Activated T-helper 9 cell treated with anti-CD3 and anti-CD28 coated beads, Interleukin-2, amount 50 U/mL, for 16 hours (primary cell): ENCODE data around the gene MYOM3.

ENCODE experiments used
- DNase-seq: peaks from one replicate; pipeline ENCODE4 v3.0.0-alpha.2; 2020; ENCODE audit warnings: low read depth

Gene MYOM3

GRCh38 chr1:24138476-24139221, 26.7 kb upstream of the MYOM3 start:
- no peak for DNase-seq

DNA sequence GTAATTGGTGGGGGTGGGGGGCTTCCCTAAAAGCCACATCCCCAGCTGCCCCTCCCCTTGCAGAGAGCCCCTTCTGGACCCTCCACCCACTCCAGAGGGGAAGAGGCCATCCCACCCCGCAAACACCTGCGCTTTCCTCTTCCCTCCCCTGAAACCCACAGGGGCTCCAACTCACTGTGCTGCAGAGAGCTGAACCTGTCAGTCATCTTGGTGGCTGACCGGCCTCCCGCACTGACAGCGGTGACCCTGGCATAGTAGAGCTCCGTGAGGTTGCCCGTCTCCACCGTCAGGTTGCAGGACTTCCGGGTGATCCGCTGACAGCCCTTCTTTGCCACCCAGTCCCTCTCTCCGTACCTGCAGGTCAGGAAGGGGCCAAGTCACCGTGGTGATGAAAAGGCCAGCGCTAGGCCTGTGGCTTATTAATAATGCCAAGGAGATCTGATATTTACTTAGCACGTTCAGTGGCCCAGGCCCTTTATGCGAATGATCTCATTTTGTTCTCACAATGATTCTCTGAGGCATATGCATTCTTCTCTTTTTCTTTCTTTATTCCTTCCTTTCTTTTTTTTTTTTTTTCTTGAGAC, 25.1 kb upstream of the MYOM3 start:
- no peak for DNase-seq

DNA sequence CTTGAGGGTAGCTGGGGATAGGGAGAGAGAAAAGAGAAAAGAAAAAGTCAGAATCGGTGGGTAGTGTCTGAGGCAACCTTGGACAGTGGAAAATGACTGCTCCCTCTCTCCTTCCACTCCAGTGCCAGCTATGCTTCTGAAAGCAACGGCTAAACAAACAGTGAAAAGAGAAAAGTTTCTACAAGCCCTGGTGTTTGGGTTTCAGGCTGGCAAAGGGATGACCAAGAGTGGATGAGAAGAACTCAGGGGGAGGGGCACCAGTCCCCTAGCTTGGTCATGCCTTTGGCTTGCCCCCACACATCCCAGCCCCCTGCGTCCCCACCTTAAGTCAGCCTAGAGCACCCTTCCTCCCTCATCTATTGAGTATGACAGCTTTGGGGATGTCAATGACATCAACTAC, 22.4 kb upstream of the MYOM3 start:
- DNase-seq = no peak

- no peak for DNase-seq
Observed at GRCh38 chr1:24133819-24134218, 21.9 kb upstream of the MYOM3 start.

GRCh38 chr1:24130385-24130784, 18.4 kb upstream of the MYOM3 start:
- DNase-seq = no peak

GRCh38 chr1:24127801-24128363, 15.9 kb upstream of the MYOM3 start:
- no peak for DNase-seq

GRCh38 chr1:24127134-24127800, 15.3 kb upstream of the MYOM3 start:
- DNase-seq = no peak

- no peak for DNase-seq
Observed at GRCh38 chr1:24126672-24127023, 14.7 kb upstream of the MYOM3 start.

DNA sequence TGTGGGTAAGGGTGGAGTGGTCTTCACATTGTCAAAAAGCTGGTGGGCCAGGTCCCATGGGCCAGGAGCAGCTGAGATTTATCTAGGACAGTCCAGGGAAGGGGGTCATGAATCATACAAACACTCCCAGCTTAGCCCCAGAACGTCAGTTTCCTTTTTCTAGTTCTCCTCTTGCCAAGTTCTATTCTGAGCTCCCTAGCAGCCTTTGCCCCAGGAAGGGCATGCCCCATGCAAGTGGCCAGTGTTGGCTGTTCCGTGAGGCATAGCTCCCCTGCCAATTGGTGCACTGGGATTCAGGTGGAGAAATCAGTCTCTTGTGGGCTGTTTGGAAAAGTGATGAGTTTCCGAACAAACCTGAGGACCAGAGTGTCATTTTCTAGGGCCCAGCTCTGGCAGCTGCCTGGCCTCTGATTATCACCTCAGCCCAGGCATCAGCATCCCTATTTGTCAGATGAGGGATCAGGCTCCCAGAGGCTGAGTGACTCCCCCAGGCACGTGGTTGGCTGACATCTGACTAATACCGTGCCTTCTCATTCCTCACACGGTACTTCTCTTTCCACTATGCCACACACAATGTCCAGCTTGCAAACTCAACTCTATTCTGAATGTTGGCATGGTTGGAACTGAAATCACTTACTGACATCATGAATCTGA, 14.2 kb upstream of the MYOM3 start:
- DNase-seq = no peak

GRCh38 chr1:24125456-24125855, 13.5 kb upstream of the MYOM3 start:
- DNase-seq = no peak

GRCh38 chr1:24124980-24125379, 13.0 kb upstream of the MYOM3 start:
- no peak for DNase-seq

DNA sequence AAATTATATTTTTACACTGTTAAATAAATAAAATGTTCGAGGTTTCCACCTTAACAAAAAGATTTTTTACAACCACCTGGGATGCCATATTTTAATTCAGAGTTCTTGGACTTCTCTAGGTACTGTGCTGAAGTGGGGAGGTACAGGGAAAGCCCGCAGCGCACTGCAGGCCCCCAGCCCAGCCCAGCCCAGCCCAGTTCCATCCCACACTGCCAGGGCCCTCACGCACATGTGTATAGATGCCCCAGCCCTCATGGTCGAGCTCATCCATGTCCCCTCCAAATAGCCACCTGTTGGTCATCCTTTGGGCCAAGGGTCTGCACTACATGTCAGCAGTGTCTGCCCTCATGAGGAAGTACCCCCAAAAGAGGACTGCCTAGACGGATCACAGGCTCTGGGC, 11.7 kb upstream of the MYOM3 start:
- no peak for DNase-seq

DNA sequence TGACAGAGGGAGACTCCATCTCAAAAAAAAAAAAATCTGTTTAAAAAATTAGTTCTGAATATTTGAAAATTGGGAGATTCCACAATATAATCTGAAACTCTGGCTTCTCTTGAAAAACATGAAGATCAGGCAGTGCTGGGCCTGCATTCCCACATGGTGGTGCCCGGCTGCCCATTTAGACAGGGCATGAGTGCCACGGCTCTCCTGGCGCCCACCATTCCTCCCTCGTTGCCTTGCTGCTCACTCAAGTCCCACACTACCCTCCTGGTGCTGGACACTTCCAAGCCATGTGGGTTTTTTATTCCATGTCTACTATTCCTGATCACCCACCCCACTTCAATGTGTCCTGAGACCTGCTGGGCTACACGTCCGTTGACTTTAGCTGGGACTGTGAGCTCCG, 10.8 kb upstream of the MYOM3 start:
- DNase-seq = no peak

- DNase-seq = no peak
Observed at GRCh38 chr1:24121406-24121805, 9.5 kb upstream of the MYOM3 start.

- DNase-seq = no peak
Observed at GRCh38 chr1:24120965-24121364, 9.0 kb upstream of the MYOM3 start.

- no peak for DNase-seq
Observed at GRCh38 chr1:24119859-24120756, 8.2 kb upstream of the MYOM3 start.

DNA sequence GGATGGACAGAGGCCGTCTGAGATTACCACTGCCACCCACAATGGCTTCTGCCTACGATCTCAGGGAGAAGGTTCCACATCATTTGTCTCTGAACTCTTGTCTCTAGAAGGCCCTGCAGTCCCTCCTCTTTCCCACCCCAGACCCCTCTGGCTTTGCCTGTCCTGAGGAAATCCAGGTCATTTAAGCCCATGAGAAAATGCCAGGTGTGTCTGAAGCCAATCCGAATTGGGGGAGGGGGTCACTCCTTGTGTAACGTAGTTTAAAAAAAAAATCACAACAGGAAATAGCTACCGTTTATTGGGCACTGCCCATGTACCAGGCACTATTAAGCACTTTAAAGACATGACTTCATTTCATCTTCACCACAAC, 7.5 kb upstream of the MYOM3 start:
- DNase-seq = no peak

DNA sequence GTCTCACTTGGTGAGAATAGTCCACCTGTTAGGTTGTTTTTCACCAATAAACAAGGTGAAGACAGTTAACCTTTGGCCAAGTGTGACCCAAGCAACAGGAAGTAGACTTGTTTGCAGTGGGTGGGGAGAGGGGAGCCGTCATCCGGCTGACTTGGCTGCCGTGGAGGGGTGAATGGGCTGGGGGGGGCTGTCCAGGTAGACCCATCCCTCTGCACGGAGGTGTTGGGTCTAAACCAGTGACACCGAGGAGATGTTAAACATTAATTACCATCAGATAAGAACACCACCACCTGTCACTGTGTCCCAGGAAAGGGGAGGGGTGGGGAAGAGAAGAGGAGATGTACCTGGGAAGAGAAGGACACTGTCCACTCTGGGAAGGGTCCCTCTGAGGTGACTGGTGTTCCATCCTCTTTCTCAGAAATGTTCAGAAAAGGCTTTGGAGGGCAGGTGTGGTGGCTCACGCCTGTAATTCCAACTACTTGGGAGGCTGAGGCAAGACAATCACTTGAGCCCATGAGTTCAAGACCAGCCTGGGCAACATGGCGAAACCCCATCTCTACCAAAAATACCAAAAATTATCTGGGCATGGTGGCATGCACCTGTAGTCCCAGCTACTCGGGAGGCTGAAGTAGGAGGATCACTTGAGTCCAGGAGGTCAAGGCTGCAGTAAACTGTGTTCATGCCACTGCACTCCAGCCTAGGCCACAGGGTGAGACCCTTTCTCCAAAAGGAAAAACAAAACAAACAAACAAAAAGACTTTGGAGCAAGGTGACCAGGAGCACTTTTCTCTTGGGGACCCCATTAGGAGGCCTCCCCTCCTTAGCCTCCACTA, 6.7 kb upstream of the MYOM3 start:
- DNase-seq = no peak

GRCh38 chr1:24117722-24118409, 5.9 kb upstream of the MYOM3 start:
- DNase-seq = no peak

DNA sequence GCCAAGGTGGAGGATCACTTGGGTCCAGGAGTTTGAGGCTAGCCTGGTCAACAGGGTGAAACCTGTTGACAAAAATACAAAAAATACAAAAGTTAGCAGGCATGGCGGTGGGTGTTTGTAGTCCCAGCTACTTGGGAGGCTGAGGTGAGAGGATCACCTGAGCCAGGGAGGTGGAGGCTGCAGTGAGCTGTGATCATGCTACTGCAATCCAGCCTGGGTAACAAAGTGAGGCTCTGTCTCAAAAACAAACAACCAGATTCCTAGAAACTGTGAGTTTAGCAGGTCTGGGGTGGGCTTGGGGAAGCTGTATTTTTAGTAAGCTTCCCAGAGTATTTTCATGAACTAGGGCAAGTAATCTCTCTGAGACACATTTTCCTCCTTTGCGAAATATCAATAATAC, 5.2 kb upstream of the MYOM3 start:
- no peak for DNase-seq
